ENCODE data around the gene NFIC.
A peak's percentile ranks its signal among the peaks of the same experiment; 100 is the strongest.
"Not testable (repeated sequence)": the region's sequence is repeated elsewhere in the genome, so short reads cannot be mapped to it uniquely, and the experiment has no call there.

NFIC gene

DNA sequence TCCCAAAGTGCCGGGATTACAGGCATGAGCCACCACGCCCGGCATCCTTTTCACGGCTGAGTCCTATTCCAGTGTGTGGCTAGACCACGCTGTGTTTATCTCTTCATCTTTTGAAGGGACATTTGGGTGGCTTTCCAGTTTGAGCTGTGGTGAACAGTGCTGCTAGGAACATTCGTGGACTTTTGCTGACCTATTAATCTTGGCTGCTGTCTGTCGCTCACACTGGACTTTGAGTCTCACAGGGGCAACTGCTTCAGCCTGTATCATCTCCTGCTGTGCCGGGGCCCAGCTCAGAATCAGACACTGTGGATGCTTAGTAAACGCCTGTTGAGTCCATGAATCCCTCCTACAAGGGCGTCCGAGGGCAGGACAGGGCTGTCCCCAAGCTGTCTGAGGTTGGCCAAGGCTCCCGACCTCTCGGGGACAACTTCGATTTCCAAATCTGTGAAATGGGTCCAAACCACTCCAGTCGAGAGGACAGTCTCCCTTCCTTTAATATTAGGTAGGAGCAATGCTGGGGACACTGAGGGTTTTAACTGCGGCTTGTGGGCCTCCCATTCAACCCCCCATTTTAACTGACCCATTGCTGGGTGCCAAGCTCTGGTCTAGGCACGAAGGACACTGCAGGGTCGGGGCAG is 65.5 kb downstream of the NFIC start:
- DNase-seq = no peak

DNA sequence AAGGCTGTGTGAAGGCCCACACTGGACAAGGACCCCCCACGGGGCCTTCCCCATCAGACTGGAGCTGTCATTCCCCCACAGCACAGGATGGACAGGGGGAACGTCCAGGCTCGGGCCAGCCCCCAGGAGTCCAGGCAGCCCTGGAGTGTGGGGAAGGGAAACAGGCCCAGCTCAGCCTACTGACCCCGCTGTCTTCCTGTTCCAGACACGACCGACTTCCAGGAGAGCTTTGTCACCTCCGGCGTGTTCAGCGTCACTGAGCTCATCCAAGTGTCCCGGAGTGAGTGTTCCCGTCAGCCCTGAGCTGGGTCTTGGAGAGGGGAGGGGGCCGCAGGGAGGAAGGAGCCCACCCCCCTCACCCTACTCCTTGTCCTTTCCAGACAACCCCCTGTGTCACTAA is 66.9 kb downstream of the NFIC start:
- DNase-seq = no peak

- no peak for DNase-seq
These were observed 67.6 kb downstream of the NFIC start for GRCh38 chr19:3433805-3434540.

- peak; percentile 91 for DNase-seq
These were observed 68.5 kb downstream of the NFIC start for GRCh38 chr19:3434630-3435553.

- peak; percentile 47 for DNase-seq
These were observed 73.7 kb downstream of the NFIC start for GRCh38 chr19:3440082-3440481.

DNA sequence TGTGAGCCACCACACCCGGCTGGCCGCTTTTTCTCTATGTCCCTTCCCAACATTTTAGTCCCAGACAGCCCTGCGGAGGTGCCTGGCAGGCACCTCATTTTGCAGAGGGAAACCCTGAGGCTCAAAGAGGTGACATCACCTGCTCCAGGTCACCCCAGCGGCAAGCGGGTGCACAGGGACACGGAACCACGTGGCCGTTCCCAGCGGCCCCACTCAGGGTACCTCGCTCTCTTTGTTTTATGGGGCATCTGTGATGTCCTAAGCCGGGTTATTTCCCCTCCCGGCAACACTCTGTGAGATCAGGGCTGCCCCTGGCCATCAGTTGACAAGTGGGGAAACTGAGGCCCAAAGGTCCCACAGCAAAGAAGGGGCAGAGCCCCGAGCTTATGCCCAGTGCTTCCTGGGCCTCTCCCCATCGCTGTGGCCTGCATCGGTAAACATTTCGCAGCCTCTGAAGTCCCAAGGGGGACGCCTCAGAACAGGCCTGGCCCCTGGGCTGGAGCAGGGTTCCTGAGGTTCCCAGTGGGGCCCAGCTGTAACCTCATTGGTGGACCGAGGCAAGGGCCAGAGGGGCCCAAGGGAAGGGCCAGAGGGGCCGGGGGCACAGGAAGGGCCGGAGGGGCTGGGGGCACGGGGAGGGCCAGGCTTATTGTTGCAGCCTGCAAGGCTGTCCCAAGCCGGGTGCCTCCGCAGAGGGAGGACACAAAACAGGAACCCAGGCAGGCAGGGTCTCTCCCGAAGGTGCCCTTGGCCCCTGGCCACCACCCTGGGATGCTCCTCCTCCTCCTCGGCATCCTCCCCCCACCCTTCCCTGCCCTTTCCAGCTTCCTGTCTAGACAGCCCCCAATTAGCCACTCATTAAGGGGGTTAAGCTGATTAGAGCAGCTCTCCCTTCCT is 75.0 kb downstream of the NFIC start:
- no peak for DNase-seq

DNA sequence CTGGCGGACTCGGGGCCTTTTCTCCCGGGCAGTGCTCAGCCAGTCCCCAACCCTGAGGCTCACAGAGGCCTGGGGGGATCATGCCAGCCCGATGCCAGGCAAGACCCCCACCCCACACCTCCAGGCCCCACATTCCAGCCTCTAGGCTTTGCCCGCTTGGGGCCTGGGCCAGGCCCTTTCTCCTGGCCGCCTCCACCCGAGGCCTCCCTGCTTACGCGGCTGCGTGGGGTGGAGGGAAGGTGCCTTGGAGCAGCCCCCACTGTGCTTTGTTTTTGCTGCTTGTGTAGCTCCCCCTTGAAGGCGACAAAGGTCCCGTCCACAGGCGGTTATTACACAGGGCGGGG is 75.6 kb downstream of the NFIC start:
- DNase-seq = no peak

- DNase-seq = no peak
These were observed 76.2 kb downstream of the NFIC start for GRCh38 chr19:3442487-3443071.

DNA sequence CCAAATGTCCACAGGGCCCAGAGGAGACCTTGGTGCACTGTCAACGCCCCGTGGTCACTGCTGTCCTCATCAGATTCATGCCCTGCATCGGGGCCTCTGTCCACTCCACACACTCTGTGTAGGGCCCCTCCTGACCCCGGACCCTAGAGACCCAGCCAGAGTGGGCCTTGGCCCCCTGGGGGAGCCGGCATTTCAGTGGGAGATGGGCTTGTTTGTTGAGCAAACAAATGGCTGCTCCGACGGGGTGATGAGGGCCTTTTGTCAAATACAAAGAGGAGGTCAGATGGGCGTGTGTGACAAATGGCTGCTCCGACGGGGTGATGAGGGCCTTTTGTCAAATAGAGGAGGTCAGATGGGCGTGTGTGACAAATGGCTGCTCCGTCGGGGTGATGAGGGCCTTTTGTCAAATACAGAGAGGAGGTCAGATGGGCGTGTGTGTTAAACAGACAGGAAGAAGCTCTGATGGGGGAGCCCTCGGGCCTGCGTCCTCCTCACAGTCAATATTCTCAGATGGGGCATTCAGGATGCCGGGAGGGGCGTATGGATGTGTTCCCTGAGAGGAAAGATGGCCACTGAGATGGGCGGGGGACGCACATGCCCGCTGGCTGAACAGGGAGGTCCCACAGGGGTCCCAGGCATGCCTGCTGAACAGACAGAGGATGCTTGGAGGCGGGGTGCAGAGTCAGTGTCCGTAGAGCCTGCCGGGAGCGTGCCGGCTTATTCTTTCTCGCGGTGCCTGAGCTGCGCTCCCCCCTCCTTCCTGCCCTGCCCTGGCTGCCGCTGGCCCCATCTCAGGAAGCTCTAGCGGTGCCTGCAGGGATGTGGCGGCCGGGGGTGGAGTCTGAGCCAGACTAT is 77.7 kb downstream of the NFIC start:
- no peak for DNase-seq

- DNase-seq = no peak
These were observed 78.4 kb downstream of the NFIC start for GRCh38 chr19:3444695-3445234.

GRCh38 chr19:3446657-3447056 is 80.3 kb downstream of the NFIC start:
- DNase-seq = not testable (repeated sequence)

GRCh38 chr19:3448616-3449334 is 82.4 kb downstream of the NFIC start:
- no peak for DNase-seq

- no peak for DNase-seq
These were observed 84.5 kb downstream of the NFIC start for GRCh38 chr19:3450796-3451411.

GRCh38 chr19:3451451-3451866 is 85.1 kb downstream of the NFIC start:
- no peak for DNase-seq

DNA sequence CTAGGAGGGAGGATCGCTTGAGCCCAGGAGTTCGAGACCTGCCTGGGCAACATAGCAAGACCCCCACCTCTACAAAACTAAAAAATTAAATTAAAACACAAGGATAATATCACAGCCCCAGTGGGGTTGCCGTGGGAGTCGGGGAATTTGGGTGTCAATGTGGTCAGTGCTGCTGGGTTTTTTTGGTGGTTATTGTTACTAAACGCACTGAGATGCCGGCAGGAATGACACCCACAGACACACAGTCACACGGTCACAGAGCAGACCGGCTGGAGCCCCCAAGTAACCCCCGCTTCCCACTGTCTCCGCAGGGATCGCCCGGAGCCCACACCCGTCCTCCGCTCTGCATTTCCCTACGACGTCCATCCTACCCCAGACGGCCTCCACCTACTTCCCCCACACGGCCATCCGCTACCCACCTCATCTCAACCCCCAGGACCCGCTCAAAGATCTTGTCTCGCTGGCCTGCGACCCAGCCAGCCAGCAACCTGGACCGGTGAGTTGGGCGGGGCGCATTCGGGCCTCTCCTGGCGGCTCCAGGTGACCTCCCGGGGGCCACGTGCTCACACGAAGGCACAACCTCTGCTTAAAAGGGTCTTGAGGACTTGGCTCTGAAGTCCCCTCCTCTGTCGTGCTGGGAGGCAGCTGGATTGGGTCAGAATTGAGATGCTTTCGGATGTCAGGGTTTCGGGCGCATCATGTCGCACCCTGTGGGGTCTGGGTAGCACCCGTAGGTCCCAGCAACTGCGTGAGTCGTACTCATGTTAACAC is 86.0 kb downstream of the NFIC start:
- DNase-seq = no peak

DNA sequence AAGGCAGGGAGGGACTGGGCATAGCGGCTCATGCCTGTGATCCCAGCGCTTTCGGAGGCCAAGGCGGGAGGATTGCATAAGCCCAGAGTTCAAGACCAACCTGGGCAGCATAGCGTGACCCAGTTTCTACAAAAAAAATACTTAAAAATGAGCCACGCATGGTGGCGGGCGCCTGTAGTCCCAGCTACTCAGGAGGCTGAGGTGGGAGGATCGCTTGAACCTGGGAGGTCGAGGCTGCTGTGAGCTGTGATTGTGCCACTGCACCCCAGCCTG is 86.5 kb downstream of the NFIC start:
- not testable (repeated sequence) for DNase-seq

- DNase-seq = no peak
These were observed 87.5 kb downstream of the NFIC start for GRCh38 chr19:3453840-3454239.

- no peak for DNase-seq
These were observed 88.4 kb downstream of the NFIC start for GRCh38 chr19:3454656-3455392.
